Inflammatory macrophage treated with lipopolysaccharide for 1 hour (primary cell): ENCODE results near the gene CHAD.
"Not testable (repeated sequence)": the region's sequence is repeated elsewhere in the genome, so short reads cannot be mapped to it uniquely, and the experiment has no call there.

Experiments
- DNase-seq, 2 donors: peaks; one replicate each; pipeline ENCODE4 v3.0.0-alpha.2; 2020 to 2022

CHAD gene

GRCh38 chr17:50472761-50473161, 4.1 kb upstream of the CHAD start:
- not testable (repeated sequence) for DNase-seq

- DNase-seq = no peak
Observed at GRCh38 chr17:50472286-50472685, 3.6 kb upstream of the CHAD start.

GRCh38 chr17:50471009-50471905, 2.6 kb upstream of the CHAD start:
- DNase-seq = no peak

GRCh38 chr17:50470426-50470825, 1.7 kb upstream of the CHAD start:
- no peak for DNase-seq

GRCh38 chr17:50469671-50470305, 1.1 kb upstream of the CHAD start:
- no peak for DNase-seq

GRCh38 chr17:50469208-50469605, 527 bp upstream of the CHAD start:
- no peak for DNase-seq

- DNase-seq = no peak
Observed at GRCh38 chr17:50467855-50468303, 801 bp downstream of the CHAD start.

GRCh38 chr17:50467114-50467854, 1.4 kb downstream of the CHAD start:
- no peak for DNase-seq

GRCh38 chr17:50466371-50467113, 2.1 kb downstream of the CHAD start:
- DNase-seq = no peak

GRCh38 chr17:50465635-50466034, 3.0 kb downstream of the CHAD start:
- no peak for DNase-seq

- no peak for DNase-seq
Observed at GRCh38 chr17:50465171-50465570, 3.5 kb downstream of the CHAD start.

- DNase-seq = no peak
Observed at GRCh38 chr17:50464736-50465135, 3.9 kb downstream of the CHAD start.

GRCh38 chr17:50464121-50464520, 4.6 kb downstream of the CHAD start:
- DNase-seq = no peak

GRCh38 chr17:50462446-50462845, 6.2 kb downstream of the CHAD start:
- DNase-seq = no peak

GRCh38 chr17:50461550-50462132, 7.0 kb downstream of the CHAD start:
- DNase-seq = no peak

GRCh38 chr17:50460831-50461526, 7.7 kb downstream of the CHAD start:
- DNase-seq = no peak

- no peak for DNase-seq
Observed at GRCh38 chr17:50459756-50460155, 8.9 kb downstream of the CHAD start.

GRCh38 chr17:50458701-50459676, 9.7 kb downstream of the CHAD start:
- peak; percentile 49 to 71 for DNase-seq

- peak in 1 of 2 donors; percentile 9 for DNase-seq
Observed at GRCh38 chr17:50458270-50458669, 10.4 kb downstream of the CHAD start.

- no peak for DNase-seq
Observed at GRCh38 chr17:50457621-50458020, 11.1 kb downstream of the CHAD start.
